GM19025 (cell line): ENCODE data around the gene USPL1.
"Not testable (repeated sequence)": the region's sequence is repeated elsewhere in the genome, so short reads cannot be mapped to it uniquely, and the experiment has no call there.

Experiments used
- ATAC-seq: cut with Tn5 transposase; IDR thresholded peaks from one replicate; pipeline ENCODE4 v1.9.1; 2021; ENCODE audit warnings: mild to moderate bottlenecking, low read depth, moderate library complexity; ENCODE audit not compliant: unreplicated experiment

Gene USPL1

GRCh38 chr13:30617315-30618185 is at the start of gene USPL1:
TSS of gene USPL1 (plus strand) at chr13:30617920. CDS start at chr13:30621141, 3,221 bp downstream.
- peak; percentile 87 for ATAC-seq

GRCh38 chr13:30569901-30570576 is 47.7 kb upstream of the USPL1 start:
- ATAC-seq: no peak

- no peak for ATAC-seq
Measured at GRCh38 chr13:30570691-30571090, 47.0 kb upstream of the USPL1 start.

- peak; percentile 50 for ATAC-seq
Measured at GRCh38 chr13:30572859-30573275, 44.9 kb upstream of the USPL1 start.

- ATAC-seq: no peak
Measured at GRCh38 chr13:30576528-30576927, 41.2 kb upstream of the USPL1 start.

GRCh38 chr13:30577401-30577852 is 40.3 kb upstream of the USPL1 start:
- peak; percentile 68 for ATAC-seq

GRCh38 chr13:30580852-30581502 is 36.7 kb upstream of the USPL1 start:
- no peak for ATAC-seq

GRCh38 chr13:30581582-30581981 is 36.1 kb upstream of the USPL1 start:
- ATAC-seq: no peak

GRCh38 chr13:30584051-30584731 is 33.5 kb upstream of the USPL1 start:
- ATAC-seq: no peak

GRCh38 chr13:30585748-30586262 is 31.9 kb upstream of the USPL1 start:
- ATAC-seq: no peak

- no peak for ATAC-seq
Measured at GRCh38 chr13:30587231-30587630, 30.5 kb upstream of the USPL1 start.

GRCh38 chr13:30587739-30588138 is 30.0 kb upstream of the USPL1 start:
- ATAC-seq: no peak

GRCh38 chr13:30593001-30593400 is 24.7 kb upstream of the USPL1 start:
- ATAC-seq: no peak

GRCh38 chr13:30600496-30600895 is 17.2 kb upstream of the USPL1 start:
- ATAC-seq: no peak

GRCh38 chr13:30601836-30602235 is 15.9 kb upstream of the USPL1 start:
- ATAC-seq: no peak

GRCh38 chr13:30605052-30605451 is 12.7 kb upstream of the USPL1 start:
- ATAC-seq: no peak

GRCh38 chr13:30607186-30607585 is 10.5 kb upstream of the USPL1 start:
- not testable (repeated sequence) for ATAC-seq

- peak; percentile 98 for ATAC-seq
Measured at GRCh38 chr13:30607908-30608307, 9.8 kb upstream of the USPL1 start.

- no peak for ATAC-seq
Measured at GRCh38 chr13:30608364-30608763, 9.4 kb upstream of the USPL1 start.

GRCh38 chr13:30610311-30610710 is 7.4 kb upstream of the USPL1 start:
- ATAC-seq: no peak
